SK-N-SH (cell line): ENCODE data around the gene CTNNA3. TPM values are rescaled to one million over a fixed set of nuclear protein-coding genes. Genes with fewer than 3 reads are reported as not detected.

ENCODE experiments used
- CTCF ChIA-PET: fragments of 300-600, 350-600 bp; formaldehyde crosslinking; extraction: SDS; loops from one replicate; lab custom pipeline; 2021; lab: Yijun Ruan, JAX
- POLR2A ChIA-PET: fragments of 350-600 bp; sonication (Branson Sonifier 250); formaldehyde crosslinking; extraction: SDS; loops from one replicate; lab custom pipeline; 2020; ENCODE audit warnings: antibody characterized with exemption, inconsistent platforms; lab: Yijun Ruan, JAX
- DNase-seq: peaks from one replicate; pipeline ENCODE4 v3.0.0; 2012
- H2AFZ ChIP-seq: fragments of 200-600 bp; sonication (generic); 2 replicates; pipeline ENCODE4 v1.8.1; 2016; ENCODE audit warnings: antibody characterized with exemption, mild to moderate bottlenecking, low read depth
- H3F3A ChIP-seq: fragments of 200-600 bp; sonication (generic); replicated peaks from 2 replicates; pipeline ENCODE3; 2016; ENCODE audit warnings: antibody characterized with exemption, mild to moderate bottlenecking; ENCODE audit not compliant: insufficient read depth
- H3K27ac ChIP-seq, 2 experiments: fragments of 200-500 bp in 1 of 2; fragments of 200-600 bp in 1 of 2; sonication (Bioruptor generic) in 1 of 2; sonication (generic), shearing (Covaris generic) in 1 of 2; 2 replicates each; pipeline versions ENCODE4 v1.5.1 to v1.6.1; 2014 to 2016; ENCODE audit warnings: low read depth in 2 of 2, inconsistent platforms in 1 of 2, low read length in 1 of 2, mild to moderate bottlenecking in 1 of 2, mixed read lengths in 1 of 2
- H3K27me3 ChIP-seq: fragments of 200-600 bp; sonication (generic), shearing (Covaris generic); 2 replicates; pipeline ENCODE4 v1.6.1; 2016; ENCODE audit warnings: mixed run types; ENCODE audit not compliant: insufficient read depth
- H3K36me3 ChIP-seq, 2 experiments: fragments of 200-500 bp in 1 of 2; fragments of 200-600 bp in 1 of 2; sonication (Bioruptor generic) in 1 of 2; sonication (generic) in 1 of 2; replicated peaks in 1 of 2; 2 replicates each; pipeline versions ENCODE3 to v1.5.1; 2014 to 2016; ENCODE audit warnings: low read length in 1 of 2, mild to moderate bottlenecking in 1 of 2; ENCODE audit not compliant: insufficient read depth in 2 of 2, control insufficient read depth in 1 of 2
- H3K4me1 ChIP-seq, 2 experiments: fragments of 200-500 bp in 1 of 2; fragments of 200-600 bp in 1 of 2; sonication (Bioruptor generic) in 1 of 2; sonication (generic), shearing (Covaris generic) in 1 of 2; 2 replicates each; pipeline versions ENCODE4 v1.5.1 to v1.6.1; 2014 to 2016; ENCODE audit warnings: low read depth in 1 of 2, low read length in 1 of 2, mixed run types in 1 of 2; ENCODE audit not compliant: insufficient read depth in 2 of 2, control insufficient read depth in 1 of 2
- H3K4me2 ChIP-seq: fragments of 200-600 bp; sonication (generic), shearing (Covaris generic); 2 replicates; pipeline ENCODE4 v1.6.1; 2017; ENCODE audit warnings: mixed run types
- H3K4me3 ChIP-seq, 2 experiments: fragments of 200-500 bp in 1 of 2; fragments of 200-600 bp in 1 of 2; sonication (Bioruptor generic) in 1 of 2; sonication (generic), shearing (Covaris generic) in 1 of 2; 2 replicates each; pipeline versions ENCODE4 v1.5.1 to v1.8.1; 2014 to 2016; ENCODE audit warnings: low read depth in 2 of 2, inconsistent platforms in 1 of 2, low read length in 1 of 2, mild to moderate bottlenecking in 1 of 2, mixed read lengths in 1 of 2, moderate library complexity in 1 of 2
- H3K79me2 ChIP-seq: fragments of 200-600 bp; sonication (generic); 2 replicates; pipeline ENCODE4 v1.8.1; 2017; ENCODE audit warnings: mild to moderate bottlenecking; ENCODE audit not compliant: insufficient read depth
- H3K9ac ChIP-seq: fragments of 200-600 bp; sonication (generic); 2 replicates; pipeline ENCODE4 v1.6.1; 2017; ENCODE audit warnings: mixed run types
- H3K9me2 ChIP-seq: fragments of 200-600 bp; sonication (generic); 2 replicates; pipeline ENCODE4 v1.6.1; 2017; ENCODE audit warnings: mixed run types
- H3K9me3 ChIP-seq: fragments of 200-600 bp; sonication (generic); 2 replicates; pipeline ENCODE4 v1.6.1; 2017; ENCODE audit warnings: mixed run types, mild to moderate bottlenecking, moderate library complexity
- H4K20me1 ChIP-seq: fragments of 200-600 bp; sonication (generic); 2 replicates; pipeline ENCODE4 v1.6.1; 2017; ENCODE audit warnings: mild to moderate bottlenecking, mixed run types; ENCODE audit not compliant: insufficient read depth
- CHD2 ChIP-seq: fragments of 150-350 bp; IDR thresholded peaks from 2 replicates; pipeline ENCODE4 v1.6.1; 2018; ENCODE audit warnings: low read length; ENCODE audit not compliant: partially characterized antibody
- ELF1 ChIP-seq: IDR thresholded peaks from 2 replicates; pipeline ENCODE4 v1.4.0; 2012
- FOXM1 ChIP-seq: IDR thresholded peaks from 2 replicates; pipeline ENCODE4 v1.4.0; 2012; ENCODE audit warnings: low read depth, mild to moderate bottlenecking
- GABPA ChIP-seq: IDR thresholded peaks from 2 replicates; pipeline ENCODE4 v1.4.0; 2012; ENCODE audit warnings: low read depth, mild to moderate bottlenecking
- MXI1 ChIP-seq: IDR thresholded peaks from 2 replicates; pipeline ENCODE4 v1.6.1; 2012; ENCODE audit warnings: mild to moderate bottlenecking, low read depth, low read length, improper control_type of control experiment
- NFIC ChIP-seq: IDR thresholded peaks from 2 replicates; pipeline ENCODE4 v1.4.0; 2012; ENCODE audit warnings: borderline replicate concordance
- NRF1 ChIP-seq: IDR thresholded peaks from 2 replicates; pipeline ENCODE4 v1.6.1; 2012; ENCODE audit warnings: low read depth, mild to moderate bottlenecking, low read length
- PBX3 ChIP-seq: IDR thresholded peaks from 2 replicates; pipeline ENCODE4; 2012
- REST ChIP-seq: IDR thresholded peaks from 2 replicates; pipeline ENCODE4 v1.6.1; 2012; ENCODE audit warnings: mild to moderate bottlenecking, low read depth, low read length, moderate library complexity
- RFX5 ChIP-seq: IDR thresholded peaks from 2 replicates; pipeline ENCODE4 v1.6.1; 2012; ENCODE audit warnings: mild to moderate bottlenecking, improper control_type of control experiment, low read length
- RXRA ChIP-seq: IDR thresholded peaks from 2 replicates; pipeline ENCODE4 v1.4.0; 2012; ENCODE audit warnings: low read depth, mild to moderate bottlenecking, borderline replicate concordance
- SMC3 ChIP-seq: IDR thresholded peaks from 2 replicates; pipeline ENCODE4 v1.6.1; 2012; ENCODE audit warnings: low read depth, low read length, improper control_type of control experiment
- TCF12 ChIP-seq: IDR thresholded peaks from 2 replicates; pipeline ENCODE4 v1.4.0; 2012
- TEAD4 ChIP-seq: IDR thresholded peaks from 2 replicates; pipeline ENCODE4 v1.4.0; 2012; ENCODE audit warnings: mild to moderate bottlenecking, borderline replicate concordance; ENCODE audit not compliant: insufficient read depth
- USF2 ChIP-seq: fragments of 150-350 bp; IDR thresholded peaks from 2 replicates; pipeline ENCODE4 v1.6.1; 2017; ENCODE audit warnings: antibody characterized with exemption, low read length, low read depth, borderline replicate concordance
- ZBTB33 ChIP-seq: IDR thresholded peaks from 2 replicates; pipeline ENCODE4 v1.4.0; 2012; ENCODE audit warnings: low read depth, borderline replicate concordance
- WGBS: methylation state at CpG from one replicate; pipeline ENCODE4 v1.1.6; 2017; ENCODE audit warnings: low lambda C conversion rate; 5-methylcytosine and 5-hydroxymethylcytosine counted together
- polyA plus RNA-seq, 3 experiments: library from polyadenylated mRNA; depleted of rRNA; stranded (reverse); fragments of >200 nt; gene quantifications; 2 replicates each; pipeline ENCODE4 v1.2.3, GENCODE V29; 2012
- TF ChIP-seq, protein P1 (sequence below): fragments of 200-600 bp; sonication (generic); IDR thresholded peaks from 2 replicates; pipeline ENCODE4 v1.6.1; 2017; ENCODE audit warnings: antibody characterized with exemption, mild to moderate bottlenecking, moderate library complexity

The CTNNA3 gene
- polyA plus RNA-seq, 1 of the 3 experiments (the other 2 are of a cell fraction), result not detected

DNA sequence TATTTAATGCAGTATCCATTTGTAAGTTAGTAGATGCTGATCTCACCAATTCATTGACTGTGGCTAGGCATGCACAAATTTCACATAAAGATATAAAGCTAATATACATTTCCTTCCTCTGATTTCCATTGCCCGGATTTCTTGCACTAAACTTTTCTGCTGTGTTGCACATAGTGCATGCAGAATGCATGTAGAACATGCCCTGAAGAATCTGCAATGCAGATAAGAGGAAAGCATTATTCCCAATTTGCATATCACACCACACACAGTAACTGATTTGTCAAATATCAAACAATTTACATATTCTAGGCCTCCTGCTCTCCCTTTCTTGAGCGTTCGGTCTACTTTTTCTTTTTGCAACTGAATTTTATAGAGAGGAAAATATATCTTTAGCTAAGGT lies 646.0 kb downstream of the CTNNA3 start:
- POLR2A ChIA-PET, result no interaction called here
- Histone ChIP-seq H2AFZ (no peak overlapping the region), H3K79me2 (no peaks in the 10 kb centered on the region), H3K9ac (no peak overlapping the region), H3K27ac (no peak overlapping the region), H3F3A (no peaks in the 10 kb centered on the region), H3K9me2 (no peaks in the 10 kb centered on the region), H3K27me3 (no peaks in the 10 kb centered on the region; the same call in 1 of the 2 replicates), H3K36me3 (no peaks in the 10 kb centered on the region), H3K4me2 (no peak overlapping the region), H3K4me3 (no peak overlapping the region), H3K4me1 (no peaks in the 10 kb centered on the region), H4K20me1 (no peaks in the 10 kb centered on the region), H3K9me3 (no peaks in the 10 kb centered on the region)
- no peak for DNase-seq
- TF ChIP-seq ZBTB33 (no peak), PBX3 (no peak), USF2 (no peak), FOXM1 (no peak), MXI1 (no peak), TCF12 (no peak), SMC3 (no peak), ELF1 (no peak), CHD2 (no peak), NFIC (no peak), TEAD4 (no peak), GABPA (no peak)
- TF ChIP-seq, protein P1, sequence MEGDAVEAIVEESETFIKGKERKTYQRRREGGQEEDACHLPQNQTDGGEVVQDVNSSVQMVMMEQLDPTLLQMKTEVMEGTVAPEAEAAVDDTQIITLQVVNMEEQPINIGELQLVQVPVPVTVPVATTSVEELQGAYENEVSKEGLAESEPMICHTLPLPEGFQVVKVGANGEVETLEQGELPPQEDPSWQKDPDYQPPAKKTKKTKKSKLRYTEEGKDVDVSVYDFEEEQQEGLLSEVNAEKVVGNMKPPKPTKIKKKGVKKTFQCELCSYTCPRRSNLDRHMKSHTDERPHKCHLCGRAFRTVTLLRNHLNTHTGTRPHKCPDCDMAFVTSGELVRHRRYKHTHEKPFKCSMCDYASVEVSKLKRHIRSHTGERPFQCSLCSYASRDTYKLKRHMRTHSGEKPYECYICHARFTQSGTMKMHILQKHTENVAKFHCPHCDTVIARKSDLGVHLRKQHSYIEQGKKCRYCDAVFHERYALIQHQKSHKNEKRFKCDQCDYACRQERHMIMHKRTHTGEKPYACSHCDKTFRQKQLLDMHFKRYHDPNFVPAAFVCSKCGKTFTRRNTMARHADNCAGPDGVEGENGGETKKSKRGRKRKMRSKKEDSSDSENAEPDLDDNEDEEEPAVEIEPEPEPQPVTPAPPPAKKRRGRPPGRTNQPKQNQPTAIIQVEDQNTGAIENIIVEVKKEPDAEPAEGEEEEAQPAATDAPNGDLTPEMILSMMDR, result no peak
- 8% methylated on average over 3 of the region's 3 CpGs for WGBS
- CTCF ChIA-PET, result no interaction called here

- Histone ChIP-seq H4K20me1 (no peaks in the 10 kb centered on the region), H2AFZ (no peak overlapping the region), H3K9me3 (no peaks in the 10 kb centered on the region), H3K27me3 (no peaks in the 10 kb centered on the region; the same call in 1 of the 2 replicates), H3K4me1 (no peaks in the 10 kb centered on the region), H3K4me3 (no peak overlapping the region), H3K79me2 (no peaks in the 10 kb centered on the region), H3K9me2 (no peaks in the 10 kb centered on the region), H3K9ac (no peak overlapping the region), H3K4me2 (no peak overlapping the region), H3K36me3 (no peaks in the 10 kb centered on the region), H3F3A (no peaks in the 10 kb centered on the region), H3K27ac (no peak overlapping the region)
- 1% methylated on average over 3 of the region's 3 CpGs for WGBS
- TF ChIP-seq REST (no peak), RFX5 (no peak), RXRA (no peak), USF2 (no peak), NRF1 (no peak)
- ChIA-PET POLR2A (no interaction called here), CTCF (no interaction called here)
- no peak for DNase-seq
Observed at GRCh38 chr10:67046507-67046906, 649.5 kb downstream of the CTNNA3 start.
